ENCODE measurements around the gene CALCR.
"Not testable (repeated sequence)": the region's sequence is repeated elsewhere in the genome, so short reads cannot be mapped to it uniquely, and the experiment has no call there.

Gene CALCR

GRCh38 chr7:93559639-93560491 lies 14.7 kb downstream of the CALCR start:
- DNase-seq, result no peak

- no peak for DNase-seq
Measured at GRCh38 chr7:93558705-93559614, 15.6 kb downstream of the CALCR start.

GRCh38 chr7:93551931-93552330 lies 22.6 kb downstream of the CALCR start:
- no peak for DNase-seq

GRCh38 chr7:93551063-93551895 lies 23.2 kb downstream of the CALCR start:
- DNase-seq, result no peak

- DNase-seq, result no peak
Measured at GRCh38 chr7:93547716-93548115, 26.8 kb downstream of the CALCR start.

GRCh38 chr7:93544691-93545090 lies 29.8 kb downstream of the CALCR start:
- DNase-seq, result no peak

GRCh38 chr7:93538061-93538460 lies 36.5 kb downstream of the CALCR start:
- no peak for DNase-seq

- no peak for DNase-seq
Measured at GRCh38 chr7:93535616-93536015, 38.9 kb downstream of the CALCR start.

- no peak for DNase-seq
Measured at GRCh38 chr7:93530701-93531100, 43.8 kb downstream of the CALCR start.

- no peak for DNase-seq
Measured at GRCh38 chr7:93516834-93517233, 57.7 kb downstream of the CALCR start.

GRCh38 chr7:93515144-93515543 lies 59.4 kb downstream of the CALCR start:
- DNase-seq, result no peak

GRCh38 chr7:93509303-93509702 lies 65.2 kb downstream of the CALCR start:
- DNase-seq, result no peak

GRCh38 chr7:93503088-93503487 lies 71.4 kb downstream of the CALCR start:
- DNase-seq, result no peak

GRCh38 chr7:93491860-93492259 lies 82.7 kb downstream of the CALCR start:
- not testable (repeated sequence) for DNase-seq

GRCh38 chr7:93476491-93477344 lies 97.8 kb downstream of the CALCR start:
- DNase-seq, result no peak

- DNase-seq, result no peak
Measured at GRCh38 chr7:93475811-93476210, 98.7 kb downstream of the CALCR start.

GRCh38 chr7:93471456-93471855 lies 103.1 kb downstream of the CALCR start:
- no peak for DNase-seq

- no peak for DNase-seq
Measured at GRCh38 chr7:93463764-93464163, 110.8 kb downstream of the CALCR start.

- no peak for DNase-seq
Measured at GRCh38 chr7:93461350-93461749, 113.2 kb downstream of the CALCR start.

- no peak for DNase-seq
Measured at GRCh38 chr7:93453262-93453661, 121.3 kb downstream of the CALCR start.

GRCh38 chr7:93448176-93448575 lies 126.3 kb downstream of the CALCR start:
- DNase-seq, result no peak

- no peak for DNase-seq
Measured at GRCh38 chr7:93447509-93447908, 127.0 kb downstream of the CALCR start.

Data from NK-92 treated with Interleukin-12 subunit alpha and Interleukin-12 subunit beta, amount 100 ng/mL, for 24 hours (cell line).